HepG2 (cell line): ENCODE results near the gene LRRC25. TPM values are rescaled to one million over a fixed set of nuclear protein-coding genes. Genes with fewer than 3 reads are reported as not detected.

Source experiments
- HNRNPLL ChIP-seq: fragments of 200-400 bp; formaldehyde crosslinking; IDR thresholded peaks from 2 replicates; pipeline ENCODE4 v1.6.1; 2017; ENCODE audit warnings: mild to moderate bottlenecking, low read depth, low read length; ENCODE audit not compliant: poor library complexity, severe bottlenecking
- KDM5A ChIP-seq: fragments of 200-600 bp; sonication (generic); IDR thresholded peaks from 2 replicates; pipeline ENCODE4 v1.7.0; 2018; ENCODE audit warnings: antibody characterized with exemption, mild to moderate bottlenecking, low read length, borderline replicate concordance
- MED8 ChIP-seq: sonication (generic); formaldehyde crosslinking; IDR thresholded peaks from 2 replicates; pipeline ENCODE4 v1.8.1; 2023; ENCODE audit warnings: mild to moderate bottlenecking, missing genetic modification reagents; ENCODE audit not compliant: insufficient replicate concordance
- NR3C1 ChIP-seq: sonication (generic); formaldehyde crosslinking; IDR thresholded peaks from 2 replicates; pipeline ENCODE4 v1.4.0; 2020; ENCODE audit warnings: missing genetic modification reagents
- RNF2 ChIP-seq: fragments of 450-650 bp; conservative IDR thresholded peaks from 2 replicates; pipeline ENCODE4 v1.6.1; 2016; ENCODE audit warnings: low read depth
- SAP130 ChIP-seq: IDR thresholded peaks from 2 replicates; pipeline ENCODE4 v1.6.1; 2016; ENCODE audit warnings: low read depth
- SOX5 ChIP-seq: IDR thresholded peaks from 2 replicates; pipeline ENCODE4 v1.6.1; 2016; ENCODE audit warnings: borderline replicate concordance
- SSRP1 ChIP-seq: IDR thresholded peaks from 2 replicates; pipeline ENCODE4 v1.6.1; 2016; ENCODE audit warnings: control low read depth
- ZNF225 ChIP-seq: sonication (generic); formaldehyde crosslinking; IDR thresholded peaks from 2 replicates; pipeline ENCODE4 v1.4.0; 2020; ENCODE audit warnings: mild to moderate bottlenecking, missing genetic modification reagents
- ZNF230 ChIP-seq: sonication (generic); formaldehyde crosslinking; IDR thresholded peaks from 2 replicates; pipeline ENCODE4 v1.4.0; 2020; ENCODE audit warnings: mild to moderate bottlenecking, missing genetic modification reagents
- ZNF337 ChIP-seq: sonication (generic); formaldehyde crosslinking; IDR thresholded peaks from 2 replicates; pipeline ENCODE4 v1.5.1; 2020; ENCODE audit warnings: missing genetic modification reagents, low read depth, mild to moderate bottlenecking, borderline replicate concordance
- ZNF562 ChIP-seq: sonication (generic); formaldehyde crosslinking; IDR thresholded peaks from 2 replicates; pipeline ENCODE4 v1.8.0; 2022; ENCODE audit warnings: missing genetic modification reagents, borderline replicate concordance
- ZNF629 ChIP-seq: sonication (generic); formaldehyde crosslinking; conservative IDR thresholded peaks from 2 replicates; pipeline ENCODE4 v1.5.0; 2020; ENCODE audit warnings: missing genetic modification reagents
- ZNF660 ChIP-seq: sonication (generic); formaldehyde crosslinking; IDR thresholded peaks from 2 replicates; pipeline ENCODE4 v1.5.1; 2020; ENCODE audit warnings: mild to moderate bottlenecking, low read depth, missing genetic modification reagents, borderline replicate concordance
- ZNF790 ChIP-seq: sonication (generic); formaldehyde crosslinking; IDR thresholded peaks from 2 replicates; pipeline ENCODE4 v1.8.0; 2022; ENCODE audit warnings: missing genetic modification reagents, mild to moderate bottlenecking, borderline replicate concordance
- ZNF839 ChIP-seq: sonication (generic); formaldehyde crosslinking; IDR thresholded peaks from 2 replicates; pipeline ENCODE4 v1.4.0; 2020; ENCODE audit warnings: missing genetic modification reagents, mild to moderate bottlenecking, borderline replicate concordance
- polyA plus RNA-seq, 8 experiments: library from polyadenylated mRNA; depleted of rRNA in 3 of 8; stranded (reverse) in 7 of 8; unstranded in 1 of 8; fragments of >200 nt; fragmentation: Illumina TruSeq in 4 of 8; extraction: Trizol in 4 of 8; gene quantifications; 2 replicates each; pipeline versions ENCODE4 v1.2.1 to v1.2.3, GENCODE V29; 2011 to 2016; ENCODE audit warnings: low read depth in 4 of 8, missing spikeins in 1 of 8, mixed read lengths in 1 of 8; ENCODE audit not compliant: insufficient read depth in 1 of 8
- total RNA-seq, 5 experiments: library from RNA; depleted of rRNA; stranded (reverse); fragments of >200 nt; fragmentation: Illumina TruSeq; extraction: Trizol; gene quantifications; 2 replicates each; pipeline ENCODE4 v1.2.3, GENCODE V29; 2016; ENCODE audit warnings: low read depth in 1 of 5
- TF ChIP-seq, protein P1 (sequence below): sonication (generic); formaldehyde crosslinking; IDR thresholded peaks from 2 replicates; pipeline ENCODE4 v1.8.1; 2023; ENCODE audit warnings: mild to moderate bottlenecking, missing genetic modification reagents, borderline replicate concordance
- TF ChIP-seq, protein P2 (sequence below): sonication (generic); formaldehyde crosslinking; IDR thresholded peaks from 2 replicates; pipeline ENCODE4 v1.5.0; 2020; ENCODE audit warnings: missing genetic modification reagents
- TF ChIP-seq, protein P3 (sequence below): sonication (generic); formaldehyde crosslinking; IDR thresholded peaks from 2 replicates; pipeline ENCODE4 v1.5.1; 2020; ENCODE audit warnings: mild to moderate bottlenecking, missing genetic modification reagents, borderline replicate concordance
- TF ChIP-seq, protein P4 (sequence below): sonication (generic); formaldehyde crosslinking; IDR thresholded peaks from 2 replicates; pipeline ENCODE4 v1.5.0; 2020; ENCODE audit warnings: mild to moderate bottlenecking, missing genetic modification reagents, borderline replicate concordance
- TF ChIP-seq, protein P5 (sequence below): sonication (generic); formaldehyde crosslinking; IDR thresholded peaks from 2 replicates; pipeline ENCODE4 v1.4.0; 2020; ENCODE audit warnings: missing genetic modification reagents, borderline replicate concordance

LRRC25 gene
- total and polyA plus RNA-seq, 2 of the 13 experiments (the other 11 are each of a cell fraction or from before 2014, with no cell fraction given), result 0.13 to 0.53 TPM

DNA sequence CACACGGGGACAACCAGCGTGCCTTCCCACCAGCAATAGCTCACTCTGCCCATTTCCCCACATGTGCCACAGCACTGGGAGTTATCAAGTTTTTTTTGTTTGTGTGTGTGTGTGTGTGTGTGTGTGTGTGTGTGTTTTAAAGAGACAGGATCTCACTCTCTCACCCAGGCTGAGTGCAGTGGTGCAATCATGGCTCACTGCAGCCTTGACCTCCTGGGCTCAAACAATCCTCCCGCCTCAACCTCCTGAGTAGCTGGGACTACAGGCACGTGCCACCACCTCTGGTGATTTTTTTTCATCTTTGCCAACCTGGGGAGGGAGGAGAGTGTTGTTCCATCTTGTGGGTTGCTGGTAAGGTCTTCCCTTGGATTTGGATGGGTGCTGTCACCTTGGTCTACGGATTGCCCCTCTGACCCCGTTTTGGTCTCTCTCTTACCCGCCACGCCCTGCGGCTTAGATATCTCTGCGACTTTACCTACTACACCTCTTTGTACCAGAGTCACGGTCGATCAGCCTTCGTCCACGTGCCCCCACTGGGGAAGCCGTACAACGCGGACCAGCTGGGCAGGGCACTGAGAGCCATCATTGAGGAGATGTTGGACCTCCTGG, 34.4 kb downstream of the LRRC25 start (continued):
- TF ChIP-seq, protein P1, sequence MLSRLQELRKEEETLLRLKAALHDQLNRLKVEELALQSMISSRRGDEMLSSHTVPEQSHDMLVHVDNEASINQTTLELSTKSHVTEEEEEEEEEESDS (CRISPR knock-in tag), result no peak
- TF ChIP-seq KDM5A, result no peak
- no peak for TF ChIP-seq ZNF230 (CRISPR knock-in tag)
- 0 out of 2 replicates have a peak, but pooled peaks have one; percentile 17 for TF ChIP-seq ZNF629
- TF ChIP-seq, protein P2, sequence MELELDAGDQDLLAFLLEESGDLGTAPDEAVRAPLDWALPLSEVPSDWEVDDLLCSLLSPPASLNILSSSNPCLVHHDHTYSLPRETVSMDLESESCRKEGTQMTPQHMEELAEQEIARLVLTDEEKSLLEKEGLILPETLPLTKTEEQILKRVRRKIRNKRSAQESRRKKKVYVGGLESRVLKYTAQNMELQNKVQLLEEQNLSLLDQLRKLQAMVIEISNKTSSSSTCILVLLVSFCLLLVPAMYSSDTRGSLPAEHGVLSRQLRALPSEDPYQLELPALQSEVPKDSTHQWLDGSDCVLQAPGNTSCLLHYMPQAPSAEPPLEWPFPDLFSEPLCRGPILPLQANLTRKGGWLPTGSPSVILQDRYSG, result no peak
- TF ChIP-seq ZNF839 (CRISPR knock-in tag), result no peak
- no peak for TF ChIP-seq ZNF790 (CRISPR knock-in tag)
- no peak for TF ChIP-seq HNRNPLL
- TF ChIP-seq MED8, result peak; percentile 82
- TF ChIP-seq, protein P3, sequence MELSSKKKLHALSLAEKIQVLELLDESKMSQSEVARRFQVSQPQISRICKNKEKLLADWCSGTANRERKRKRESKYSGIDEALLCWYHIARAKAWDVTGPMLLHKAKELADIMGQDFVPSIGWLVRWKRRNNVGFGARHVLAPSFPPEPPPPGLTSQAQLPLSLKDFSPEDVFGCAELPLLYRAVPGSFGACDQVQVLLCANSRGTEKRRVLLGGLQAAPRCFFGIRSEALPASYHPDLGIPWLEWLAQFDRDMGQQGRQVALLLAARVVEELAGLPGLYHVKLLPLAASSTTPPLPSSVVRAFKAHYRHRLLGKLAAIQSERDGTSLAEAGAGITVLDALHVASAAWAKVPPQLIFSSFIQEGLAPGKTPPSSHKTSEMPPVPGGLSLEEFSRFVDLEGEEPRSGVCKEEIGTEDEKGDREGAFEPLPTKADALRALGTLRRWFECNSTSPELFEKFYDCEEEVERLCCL (CRISPR knock-in tag), result no peak
- TF ChIP-seq, protein P4, sequence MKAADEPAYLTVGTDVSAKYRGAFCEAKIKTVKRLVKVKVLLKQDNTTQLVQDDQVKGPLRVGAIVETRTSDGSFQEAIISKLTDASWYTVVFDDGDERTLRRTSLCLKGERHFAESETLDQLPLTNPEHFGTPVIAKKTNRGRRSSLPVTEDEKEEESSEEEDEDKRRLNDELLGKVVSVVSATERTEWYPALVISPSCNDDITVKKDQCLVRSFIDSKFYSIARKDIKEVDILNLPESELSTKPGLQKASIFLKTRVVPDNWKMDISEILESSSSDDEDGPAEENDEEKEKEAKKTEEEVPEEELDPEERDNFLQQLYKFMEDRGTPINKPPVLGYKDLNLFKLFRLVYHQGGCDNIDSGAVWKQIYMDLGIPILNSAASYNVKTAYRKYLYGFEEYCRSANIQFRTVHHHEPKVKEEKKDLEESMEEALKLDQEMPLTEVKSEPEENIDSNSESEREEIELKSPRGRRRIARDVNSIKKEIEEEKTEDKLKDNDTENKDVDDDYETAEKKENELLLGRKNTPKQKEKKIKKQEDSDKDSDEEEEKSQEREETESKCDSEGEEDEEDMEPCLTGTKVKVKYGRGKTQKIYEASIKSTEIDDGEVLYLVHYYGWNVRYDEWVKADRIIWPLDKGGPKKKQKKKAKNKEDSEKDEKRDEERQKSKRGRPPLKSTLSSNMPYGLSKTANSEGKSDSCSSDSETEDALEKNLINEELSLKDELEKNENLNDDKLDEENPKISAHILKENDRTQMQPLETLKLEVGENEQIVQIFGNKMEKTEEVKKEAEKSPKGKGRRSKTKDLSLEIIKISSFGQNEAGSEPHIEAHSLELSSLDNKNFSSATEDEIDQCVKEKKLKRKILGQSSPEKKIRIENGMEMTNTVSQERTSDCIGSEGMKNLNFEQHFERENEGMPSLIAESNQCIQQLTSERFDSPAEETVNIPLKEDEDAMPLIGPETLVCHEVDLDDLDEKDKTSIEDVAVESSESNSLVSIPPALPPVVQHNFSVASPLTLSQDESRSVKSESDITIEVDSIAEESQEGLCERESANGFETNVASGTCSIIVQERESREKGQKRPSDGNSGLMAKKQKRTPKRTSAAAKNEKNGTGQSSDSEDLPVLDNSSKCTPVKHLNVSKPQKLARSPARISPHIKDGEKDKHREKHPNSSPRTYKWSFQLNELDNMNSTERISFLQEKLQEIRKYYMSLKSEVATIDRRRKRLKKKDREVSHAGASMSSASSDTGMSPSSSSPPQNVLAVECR, result peak; percentile 53
- TF ChIP-seq SOX5 (CRISPR knock-in tag), result peak; percentile 76
- TF ChIP-seq NR3C1 (CRISPR knock-in tag), result no peak
- peak; percentile 64 for TF ChIP-seq SAP130 (CRISPR knock-in tag)
- TF ChIP-seq ZNF562 (CRISPR knock-in tag), result no peak
- no peak for TF ChIP-seq ZNF337
- no peak for TF ChIP-seq ZNF225 (CRISPR knock-in tag)
- TF ChIP-seq, protein P5, sequence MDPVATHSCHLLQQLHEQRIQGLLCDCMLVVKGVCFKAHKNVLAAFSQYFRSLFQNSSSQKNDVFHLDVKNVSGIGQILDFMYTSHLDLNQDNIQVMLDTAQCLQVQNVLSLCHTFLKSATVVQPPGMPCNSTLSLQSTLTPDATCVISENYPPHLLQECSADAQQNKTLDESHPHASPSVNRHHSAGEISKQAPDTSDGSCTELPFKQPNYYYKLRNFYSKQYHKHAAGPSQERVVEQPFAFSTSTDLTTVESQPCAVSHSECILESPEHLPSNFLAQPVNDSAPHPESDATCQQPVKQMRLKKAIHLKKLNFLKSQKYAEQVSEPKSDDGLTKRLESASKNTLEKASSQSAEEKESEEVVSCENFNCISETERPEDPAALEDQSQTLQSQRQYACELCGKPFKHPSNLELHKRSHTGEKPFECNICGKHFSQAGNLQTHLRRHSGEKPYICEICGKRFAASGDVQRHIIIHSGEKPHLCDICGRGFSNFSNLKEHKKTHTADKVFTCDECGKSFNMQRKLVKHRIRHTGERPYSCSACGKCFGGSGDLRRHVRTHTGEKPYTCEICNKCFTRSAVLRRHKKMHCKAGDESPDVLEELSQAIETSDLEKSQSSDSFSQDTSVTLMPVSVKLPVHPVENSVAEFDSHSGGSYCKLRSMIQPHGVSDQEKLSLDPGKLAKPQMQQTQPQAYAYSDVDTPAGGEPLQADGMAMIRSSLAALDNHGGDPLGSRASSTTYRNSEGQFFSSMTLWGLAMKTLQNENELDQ, result no peak
- TF ChIP-seq RNF2, result no peak
- no peak for TF ChIP-seq ZNF660
- 0 out of 2 replicates have a peak, but pooled peaks have one; percentile 33 for TF ChIP-seq SSRP1 (CRISPR knock-in tag)
